Fibroblast of gingiva (primary cell): Measurements from ENCODE around the gene SEC16A.
A peak's percentile ranks its signal among the peaks of the same experiment; 100 is the strongest.
"Not testable (repeated sequence)": the region's sequence is repeated elsewhere in the genome, so short reads cannot be mapped to it uniquely, and the experiment has no call there.

Experiments used
- DNase-seq: peaks from one replicate; pipeline ENCODE4 v3.0.0-alpha.2; 2011; ENCODE audit warnings: low read depth

The SEC16A gene

GRCh38 chr9:136439481-136440408 is 43.1 kb downstream of the SEC16A start, which contains the start of gene INPP5E:
TSS of gene INPP5E (minus strand) at chr9:136439845. CDS start at chr9:136439419, 426 bp downstream.
- peak; percentile 75 for DNase-seq

- peak; percentile 19 for DNase-seq
These were observed 44.0 kb downstream of the SEC16A start for GRCh38 chr9:136438548-136439480.

GRCh38 chr9:136437839-136438547 is 44.8 kb downstream of the SEC16A start:
- DNase-seq, result peak; percentile 51

- peak; percentile 59 for DNase-seq
These were observed 45.4 kb downstream of the SEC16A start for GRCh38 chr9:136437430-136437829.

- DNase-seq, result no peak
These were observed 46.7 kb downstream of the SEC16A start for GRCh38 chr9:136436055-136436634.

GRCh38 chr9:136434580-136435169 is 48.2 kb downstream of the SEC16A start:
- DNase-seq, result no peak

GRCh38 chr9:136433849-136434579 is 48.8 kb downstream of the SEC16A start:
- DNase-seq, result no peak

GRCh38 chr9:136433043-136433715 is 49.7 kb downstream of the SEC16A start:
- DNase-seq, result no peak

- no peak for DNase-seq
These were observed 50.2 kb downstream of the SEC16A start for GRCh38 chr9:136432591-136432990.

- no peak for DNase-seq
These were observed 51.0 kb downstream of the SEC16A start for GRCh38 chr9:136431782-136432350.

- DNase-seq, result no peak
These were observed 52.1 kb downstream of the SEC16A start for GRCh38 chr9:136430588-136431234.

GRCh38 chr9:136429683-136430491 is 53.0 kb downstream of the SEC16A start:
- DNase-seq, result no peak

GRCh38 chr9:136429075-136429628 is 53.7 kb downstream of the SEC16A start:
- DNase-seq, result no peak

GRCh38 chr9:136426787-136427186 is 56.1 kb downstream of the SEC16A start:
- DNase-seq, result no peak

- not testable (repeated sequence) for DNase-seq
These were observed 57.5 kb downstream of the SEC16A start for GRCh38 chr9:136425367-136425766.

- DNase-seq, result no peak
These were observed 58.0 kb downstream of the SEC16A start for GRCh38 chr9:136424750-136425362.

- DNase-seq, result no peak
These were observed 59.3 kb downstream of the SEC16A start for GRCh38 chr9:136423432-136424146.
